HepG2 (cell line): ENCODE results near the gene CEP104. TPM values are rescaled to one million over a fixed set of nuclear protein-coding genes. Genes with fewer than 3 reads are reported as not detected.

Experiments used
- CBFB ChIP-seq: sonication (generic); formaldehyde crosslinking; IDR thresholded peaks from 2 replicates; pipeline ENCODE4 v1.4.0; 2020; ENCODE audit warnings: missing genetic modification reagents
- CEBPB ChIP-seq: IDR thresholded peaks from 2 replicates; pipeline ENCODE4 v1.6.1; 2011; ENCODE audit warnings: low read depth, low read length, improper control_type of control experiment, borderline replicate concordance
- KLF15 ChIP-seq: sonication (generic); formaldehyde crosslinking; IDR thresholded peaks from 2 replicates; pipeline ENCODE4 v1.8.1; 2023; ENCODE audit warnings: borderline replicate concordance, mild to moderate bottlenecking, inconsistent platforms, missing genetic modification reagents, mixed read lengths
- NFYC ChIP-seq: IDR thresholded peaks from 2 replicates; pipeline ENCODE4 v1.6.1; 2016; ENCODE audit warnings: missing genetic modification reagents, missing compliant biosample characterization
- NR2F2 ChIP-seq: IDR thresholded peaks from 2 replicates; pipeline ENCODE4 v1.6.1; 2012; ENCODE audit warnings: low read depth, inconsistent platforms, borderline replicate concordance
- PITX1 ChIP-seq: sonication (generic); formaldehyde crosslinking; IDR thresholded peaks from 2 replicates; pipeline ENCODE4 v1.5.1; 2020; ENCODE audit warnings: mild to moderate bottlenecking, missing genetic modification reagents
- PTBP1 ChIP-seq: fragments of 200-400 bp; formaldehyde crosslinking; IDR thresholded peaks from 2 replicates; pipeline ENCODE4 v1.6.1; 2018; ENCODE audit warnings: low read length, low read depth; ENCODE audit not compliant: poor library complexity, severe bottlenecking
- YEATS2 ChIP-seq: sonication (generic); formaldehyde crosslinking; IDR thresholded peaks from 2 replicates; pipeline ENCODE4 v1.4.0; 2020; ENCODE audit warnings: missing genetic modification reagents, borderline replicate concordance
- YY1 ChIP-seq: IDR thresholded peaks from 2 replicates; pipeline ENCODE4 v1.6.1; 2011; ENCODE audit warnings: low read length, low read depth, moderate library complexity, mild to moderate bottlenecking; ENCODE audit not compliant: insufficient read depth, insufficient replicate concordance
- ZBTB20 ChIP-seq: sonication (generic); formaldehyde crosslinking; IDR thresholded peaks from 2 replicates; pipeline ENCODE4 v1.8.1; 2023; ENCODE audit warnings: missing genetic modification reagents, low read depth, mild to moderate bottlenecking, borderline replicate concordance
- ZFP62 ChIP-seq: sonication (generic); formaldehyde crosslinking; IDR thresholded peaks from 2 replicates; pipeline ENCODE4 v1.4.0; 2020; ENCODE audit warnings: missing genetic modification reagents
- ZNF124 ChIP-seq: sonication (generic); formaldehyde crosslinking; IDR thresholded peaks from 2 replicates; pipeline ENCODE4 v1.4.0; 2020; ENCODE audit warnings: missing genetic modification reagents
- ZNF263 ChIP-seq: sonication (generic); formaldehyde crosslinking; IDR thresholded peaks from 2 replicates; pipeline ENCODE4 v1.4.0; 2020; ENCODE audit warnings: missing genetic modification reagents
- ZNF274 ChIP-seq: sonication (generic); formaldehyde crosslinking; IDR thresholded peaks from 2 replicates; pipeline ENCODE4 v1.5.1; 2020; ENCODE audit warnings: mild to moderate bottlenecking, missing genetic modification reagents
- ZNF383 ChIP-seq: sonication (generic); formaldehyde crosslinking; IDR thresholded peaks from 2 replicates; pipeline ENCODE4 v1.4.0; 2020; ENCODE audit warnings: missing genetic modification reagents, mild to moderate bottlenecking, borderline replicate concordance
- ZNF451 ChIP-seq: sonication (generic); formaldehyde crosslinking; IDR thresholded peaks from 2 replicates; pipeline ENCODE4 v1.5.0; 2020; ENCODE audit warnings: mild to moderate bottlenecking, missing genetic modification reagents
- ZNF614 ChIP-seq: IDR thresholded peaks from 2 replicates; pipeline ENCODE4 v1.6.1; 2018; ENCODE audit warnings: missing biosample characterization, missing genetic modification reagents, inconsistent platforms, borderline replicate concordance
- polyA plus RNA-seq, 8 experiments: library from polyadenylated mRNA; depleted of rRNA in 3 of 8; stranded (reverse) in 7 of 8; unstranded in 1 of 8; fragments of >200 nt; fragmentation: Illumina TruSeq in 4 of 8; extraction: Trizol in 4 of 8; gene quantifications; 2 replicates each; pipeline versions ENCODE4 v1.2.1 to v1.2.3, GENCODE V29; 2011 to 2016; ENCODE audit warnings: low read depth in 4 of 8, missing spikeins in 1 of 8, mixed read lengths in 1 of 8; ENCODE audit not compliant: insufficient read depth in 1 of 8
- total RNA-seq, 5 experiments: library from RNA; depleted of rRNA; stranded (reverse); fragments of >200 nt; fragmentation: Illumina TruSeq; extraction: Trizol; gene quantifications; 2 replicates each; pipeline ENCODE4 v1.2.3, GENCODE V29; 2016; ENCODE audit warnings: low read depth in 1 of 5
- TF ChIP-seq, protein P1 (sequence below): sonication (generic); formaldehyde crosslinking; IDR thresholded peaks from 2 replicates; pipeline ENCODE4 v1.4.0; 2020; ENCODE audit warnings: missing genetic modification reagents
- TF ChIP-seq, protein P2 (sequence below): sonication (generic); formaldehyde crosslinking; IDR thresholded peaks from 2 replicates; pipeline ENCODE4 v1.8.1; 2023; ENCODE audit warnings: mild to moderate bottlenecking, missing genetic modification reagents
- TF ChIP-seq, protein P3 (sequence below): sonication (generic); formaldehyde crosslinking; IDR thresholded peaks from 2 replicates; pipeline ENCODE4 v1.4.0; 2020; ENCODE audit warnings: missing genetic modification reagents
- TF ChIP-seq, protein P4 (sequence below): IDR thresholded peaks from 2 replicates; pipeline ENCODE4 v1.6.1; 2016; ENCODE audit warnings: missing compliant biosample characterization, missing genetic modification reagents, borderline replicate concordance
- TF ChIP-seq, protein P5 (sequence below): sonication (generic); formaldehyde crosslinking; IDR thresholded peaks from 2 replicates; pipeline ENCODE4 v1.5.0; 2020; ENCODE audit warnings: mild to moderate bottlenecking, missing genetic modification reagents
- TF ChIP-seq, protein P6 (sequence below): IDR thresholded peaks from 2 replicates; pipeline ENCODE4 v1.6.1; 2016; ENCODE audit warnings: low read depth, control low read depth

CEP104 gene
- total and polyA plus RNA-seq, 2 of the 13 experiments (the other 11 are each of a cell fraction or from before 2014, with no cell fraction given) = 20.4 to 30.1 TPM

DNA sequence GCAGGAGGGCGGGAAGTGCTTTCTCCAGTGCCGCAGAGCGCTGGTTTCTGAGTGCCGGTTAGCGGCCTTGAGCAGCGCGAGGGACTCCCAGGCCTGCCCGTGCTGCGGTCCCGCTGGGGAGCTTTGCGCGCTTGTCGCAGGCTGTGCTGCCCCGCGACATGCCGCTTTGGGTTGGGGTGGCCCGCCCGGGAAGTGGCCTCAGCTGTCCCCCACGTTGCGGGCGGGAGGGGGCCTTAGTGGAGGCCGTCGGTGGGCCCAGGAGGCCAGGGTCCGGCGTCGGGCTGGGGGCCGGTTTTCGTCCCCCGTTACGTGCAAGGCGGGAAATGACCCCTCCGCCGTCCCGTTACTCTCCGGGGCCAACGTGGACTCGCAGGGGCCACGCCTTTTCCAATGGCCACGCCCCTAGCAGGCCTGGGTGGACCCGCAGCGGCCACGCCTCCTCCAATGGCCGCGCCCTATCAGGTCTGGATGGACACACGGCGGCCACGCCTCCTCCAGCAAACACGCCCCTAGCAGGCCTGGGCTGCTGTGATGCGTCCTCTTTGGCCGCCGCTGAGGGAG is 44.0 kb upstream of the CEP104 start (continued):
- TF ChIP-seq, protein P1, sequence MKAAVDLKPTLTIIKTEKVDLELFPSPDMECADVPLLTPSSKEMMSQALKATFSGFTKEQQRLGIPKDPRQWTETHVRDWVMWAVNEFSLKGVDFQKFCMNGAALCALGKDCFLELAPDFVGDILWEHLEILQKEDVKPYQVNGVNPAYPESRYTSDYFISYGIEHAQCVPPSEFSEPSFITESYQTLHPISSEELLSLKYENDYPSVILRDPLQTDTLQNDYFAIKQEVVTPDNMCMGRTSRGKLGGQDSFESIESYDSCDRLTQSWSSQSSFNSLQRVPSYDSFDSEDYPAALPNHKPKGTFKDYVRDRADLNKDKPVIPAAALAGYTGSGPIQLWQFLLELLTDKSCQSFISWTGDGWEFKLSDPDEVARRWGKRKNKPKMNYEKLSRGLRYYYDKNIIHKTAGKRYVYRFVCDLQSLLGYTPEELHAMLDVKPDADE (CRISPR knock-in tag) = no peak
- TF ChIP-seq, protein P2, sequence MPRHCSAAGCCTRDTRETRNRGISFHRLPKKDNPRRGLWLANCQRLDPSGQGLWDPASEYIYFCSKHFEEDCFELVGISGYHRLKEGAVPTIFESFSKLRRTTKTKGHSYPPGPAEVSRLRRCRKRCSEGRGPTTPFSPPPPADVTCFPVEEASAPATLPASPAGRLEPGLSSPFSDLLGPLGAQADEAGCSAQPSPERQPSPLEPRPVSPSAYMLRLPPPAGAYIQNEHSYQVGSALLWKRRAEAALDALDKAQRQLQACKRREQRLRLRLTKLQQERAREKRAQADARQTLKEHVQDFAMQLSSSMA (CRISPR knock-in tag) = no peak
- TF ChIP-seq NFYC (CRISPR knock-in tag) (peak; percentile 59), ZNF614 (CRISPR knock-in tag) (no peak; the same call in 1 of the 2 replicates), PITX1 (CRISPR knock-in tag) (no peak), KLF15 (CRISPR knock-in tag) (no peak), ZNF263 (no peak), CBFB (CRISPR knock-in tag) (no peak), CEBPB (no peak), YY1 (peak; percentile 71), NR2F2 (0 out of 2 replicates have a peak, but pooled peaks have one; percentile 4), ZFP62 (CRISPR knock-in tag) (no peak), ZNF383 (CRISPR knock-in tag) (no peak; the same call in 1 of the 2 replicates), ZBTB20 (CRISPR knock-in tag) (peak; percentile 43; the same call in 1 of the 2 replicates), PTBP1 (no peak), ZNF124 (CRISPR knock-in tag) (no peak), YEATS2 (no peak), ZNF451 (CRISPR knock-in tag) (peak; percentile 50; the same call in 1 of the 2 replicates), ZNF274 (CRISPR knock-in tag) (no peak; the same call in 1 of the 2 replicates)
- TF ChIP-seq, protein P3, sequence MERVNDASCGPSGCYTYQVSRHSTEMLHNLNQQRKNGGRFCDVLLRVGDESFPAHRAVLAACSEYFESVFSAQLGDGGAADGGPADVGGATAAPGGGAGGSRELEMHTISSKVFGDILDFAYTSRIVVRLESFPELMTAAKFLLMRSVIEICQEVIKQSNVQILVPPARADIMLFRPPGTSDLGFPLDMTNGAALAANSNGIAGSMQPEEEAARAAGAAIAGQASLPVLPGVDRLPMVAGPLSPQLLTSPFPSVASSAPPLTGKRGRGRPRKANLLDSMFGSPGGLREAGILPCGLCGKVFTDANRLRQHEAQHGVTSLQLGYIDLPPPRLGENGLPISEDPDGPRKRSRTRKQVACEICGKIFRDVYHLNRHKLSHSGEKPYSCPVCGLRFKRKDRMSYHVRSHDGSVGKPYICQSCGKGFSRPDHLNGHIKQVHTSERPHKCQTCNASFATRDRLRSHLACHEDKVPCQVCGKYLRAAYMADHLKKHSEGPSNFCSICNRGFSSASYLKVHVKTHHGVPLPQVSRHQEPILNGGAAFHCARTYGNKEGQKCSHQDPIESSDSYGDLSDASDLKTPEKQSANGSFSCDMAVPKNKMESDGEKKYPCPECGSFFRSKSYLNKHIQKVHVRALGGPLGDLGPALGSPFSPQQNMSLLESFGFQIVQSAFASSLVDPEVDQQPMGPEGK = peak; percentile 64
- TF ChIP-seq, protein P4, sequence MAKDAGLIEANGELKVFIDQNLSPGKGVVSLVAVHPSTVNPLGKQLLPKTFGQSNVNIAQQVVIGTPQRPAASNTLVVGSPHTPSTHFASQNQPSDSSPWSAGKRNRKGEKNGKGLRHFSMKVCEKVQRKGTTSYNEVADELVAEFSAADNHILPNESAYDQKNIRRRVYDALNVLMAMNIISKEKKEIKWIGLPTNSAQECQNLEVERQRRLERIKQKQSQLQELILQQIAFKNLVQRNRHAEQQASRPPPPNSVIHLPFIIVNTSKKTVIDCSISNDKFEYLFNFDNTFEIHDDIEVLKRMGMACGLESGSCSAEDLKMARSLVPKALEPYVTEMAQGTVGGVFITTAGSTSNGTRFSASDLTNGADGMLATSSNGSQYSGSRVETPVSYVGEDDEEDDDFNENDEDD (CRISPR knock-in tag) = peak; percentile 48; the same call in 1 of the 2 replicates
- TF ChIP-seq, protein P5, sequence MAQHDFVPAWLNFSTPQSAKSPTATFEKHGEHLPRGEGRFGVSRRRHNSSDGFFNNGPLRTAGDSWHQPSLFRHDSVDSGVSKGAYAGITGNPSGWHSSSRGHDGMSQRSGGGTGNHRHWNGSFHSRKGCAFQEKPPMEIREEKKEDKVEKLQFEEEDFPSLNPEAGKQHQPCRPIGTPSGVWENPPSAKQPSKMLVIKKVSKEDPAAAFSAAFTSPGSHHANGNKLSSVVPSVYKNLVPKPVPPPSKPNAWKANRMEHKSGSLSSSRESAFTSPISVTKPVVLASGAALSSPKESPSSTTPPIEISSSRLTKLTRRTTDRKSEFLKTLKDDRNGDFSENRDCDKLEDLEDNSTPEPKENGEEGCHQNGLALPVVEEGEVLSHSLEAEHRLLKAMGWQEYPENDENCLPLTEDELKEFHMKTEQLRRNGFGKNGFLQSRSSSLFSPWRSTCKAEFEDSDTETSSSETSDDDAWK = no peak
- TF ChIP-seq, protein P6, sequence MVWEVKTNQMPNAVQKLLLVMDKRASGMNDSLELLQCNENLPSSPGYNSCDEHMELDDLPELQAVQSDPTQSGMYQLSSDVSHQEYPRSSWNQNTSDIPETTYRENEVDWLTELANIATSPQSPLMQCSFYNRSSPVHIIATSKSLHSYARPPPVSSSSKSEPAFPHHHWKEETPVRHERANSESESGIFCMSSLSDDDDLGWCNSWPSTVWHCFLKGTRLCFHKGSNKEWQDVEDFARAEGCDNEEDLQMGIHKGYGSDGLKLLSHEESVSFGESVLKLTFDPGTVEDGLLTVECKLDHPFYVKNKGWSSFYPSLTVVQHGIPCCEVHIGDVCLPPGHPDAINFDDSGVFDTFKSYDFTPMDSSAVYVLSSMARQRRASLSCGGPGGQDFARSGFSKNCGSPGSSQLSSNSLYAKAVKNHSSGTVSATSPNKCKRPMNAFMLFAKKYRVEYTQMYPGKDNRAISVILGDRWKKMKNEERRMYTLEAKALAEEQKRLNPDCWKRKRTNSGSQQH = no peak
